OCI-LY3 (cell line): ENCODE results near the gene CECR2.

Experiments
- H2AFZ ChIP-seq: fragments of 200-600, 300-600 bp; shearing (Covaris generic); 2 replicates; pipeline ENCODE4 v1.6.0; 2014; ENCODE audit warnings: antibody characterized with exemption, low read depth, low read length
- H3K27ac ChIP-seq: fragments of 200-600, 300-600 bp; sonication (generic); 2 replicates; pipeline ENCODE4 v1.5.1; 2014; ENCODE audit warnings: mild to moderate bottlenecking, low read length, moderate library complexity, mixed read lengths
- H3K27me3 ChIP-seq: fragments of 200-600, 300-600 bp; sonication (generic); 2 replicates; pipeline ENCODE4 v1.6.1; 2014; ENCODE audit warnings: low read depth, low read length, mixed read lengths
- H3K36me3 ChIP-seq: fragments of 200-600, 300-600 bp; sonication (generic); replicated peaks from 2 replicates; pipeline ENCODE3; 2014; ENCODE audit warnings: low read depth, low read length, mixed read lengths
- H3K4me1 ChIP-seq: fragments of 300-600, 200-600 bp; sonication (generic); 2 replicates; pipeline ENCODE4 v1.6.1; 2014; ENCODE audit warnings: low read length, mixed read lengths
- H3K4me2 ChIP-seq: fragments of 200-600, 300-600 bp; sonication (generic); 2 replicates; pipeline ENCODE4 v1.6.1; 2014; ENCODE audit warnings: low read length, mixed read lengths
- H3K4me3 ChIP-seq: fragments of 300-600, 200-600 bp; sonication (generic); 2 replicates; pipeline ENCODE4 v1.5.1; 2014; ENCODE audit warnings: antibody characterized with exemption, mild to moderate bottlenecking, low read length, moderate library complexity
- H3K79me2 ChIP-seq: fragments of 300-600, 200-600 bp; shearing (Covaris generic); 2 replicates; pipeline ENCODE4 v1.6.1; 2014; ENCODE audit warnings: mild to moderate bottlenecking, low read length, mixed read lengths
- H3K9ac ChIP-seq: fragments of 300-600, 200-600 bp; shearing (Covaris generic); 2 replicates; pipeline ENCODE4 v1.6.0; 2014; ENCODE audit warnings: mild to moderate bottlenecking, low read length, moderate library complexity
- H3K9me3 ChIP-seq: fragments of 200-600, 300-600 bp; shearing (Covaris generic); 2 replicates; pipeline ENCODE4 v1.6.1; 2014; ENCODE audit warnings: low read length, mixed read lengths; ENCODE audit not compliant: insufficient read depth
- H4K20me1 ChIP-seq: fragments of 200-600, 300-600 bp; sonication (generic); 2 replicates; pipeline ENCODE4 v1.6.1; 2016; ENCODE audit warnings: low read length, mixed read lengths; ENCODE audit not compliant: insufficient read depth
- CTCF ChIP-seq: fragments of 200-600, 300-600 bp; sonication (generic); IDR thresholded peaks from 2 replicates; pipeline ENCODE4 v1.5.1; 2014; ENCODE audit warnings: antibody characterized with exemption, low read length, low read depth
- EZH2phosphoT487 ChIP-seq: fragments of 200-600 bp; shearing (Covaris generic); IDR thresholded peaks from 2 replicates; pipeline ENCODE4 v1.6.1; 2018; ENCODE audit warnings: antibody characterized with exemption, mixed run types, low read depth

CECR2 gene

GRCh38 chr22:17369439-17370025, at the start of gene CECR2:
Gene CECR2, plus strand, starts transcription at chr22:17369460. Its CDS starts 324 bp downstream, at chr22:17369784.
- Histone ChIP-seq H3K4me3 (peak within 1 kb of the TSS; percentile 81), H3K9me3 (no peaks in the 10 kb centered on the region), H3K4me1 (peaks cover 9% of the 10 kb centered on the region), H3K9ac (peak within 1 kb of the TSS; percentile 65), H3K4me2 (peak within 1 kb of the TSS; percentile 89), H3K79me2 (no peaks in the 10 kb centered on the region), H3K27ac (no peak within 1 kb of the TSS), H4K20me1 (no peaks in the 10 kb centered on the region), H2AFZ (peak within 1 kb of the TSS; percentile 77), H3K36me3 (no peaks in the 10 kb centered on the region), H3K27me3 (no peaks in the 10 kb centered on the region)
- no peak for TF ChIP-seq EZH2phosphoT487
- TF ChIP-seq CTCF = no peak

DNA sequence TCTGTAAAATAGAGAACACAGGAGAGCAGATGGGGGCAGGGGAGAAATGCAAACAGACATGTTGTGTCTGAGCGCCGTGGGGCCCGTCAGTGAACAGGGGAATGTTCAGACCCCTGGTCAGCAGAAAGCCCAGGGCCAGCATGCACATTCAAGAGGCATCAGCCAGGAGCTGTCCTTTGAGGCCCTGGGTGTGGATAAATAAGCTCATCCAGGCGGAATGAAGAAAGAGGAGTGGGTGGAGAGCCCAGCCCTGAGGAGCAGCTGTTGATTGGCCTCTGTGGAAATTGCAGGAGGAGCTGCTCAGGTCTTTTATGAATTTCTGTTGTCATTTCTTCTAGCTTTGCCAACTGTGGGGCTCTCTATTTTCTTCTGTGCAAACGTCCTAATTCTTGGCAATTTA, 49.7 kb upstream of the CECR2 start:
- Histone ChIP-seq H3K4me2 (no peak overlapping the region), H3K4me1 (peaks cover 4% of the 10 kb centered on the region), H3K27ac (no peak overlapping the region), H3K9me3 (no peaks in the 10 kb centered on the region), H3K9ac (no peak overlapping the region), H4K20me1 (no peaks in the 10 kb centered on the region), H3K36me3 (no peaks in the 10 kb centered on the region), H2AFZ (no peak overlapping the region), H3K79me2 (no peaks in the 10 kb centered on the region), H3K4me3 (no peak overlapping the region), H3K27me3 (no peaks in the 10 kb centered on the region; the same call in 1 of the 2 replicates)
- TF ChIP-seq CTCF (no peak), EZH2phosphoT487 (no peak)

GRCh38 chr22:17322511-17322910, 46.7 kb upstream of the CECR2 start:
- Histone ChIP-seq H3K36me3 (no peaks in the 10 kb centered on the region), H3K4me2 (no peak overlapping the region), H3K27ac (no peak overlapping the region)

GRCh38 chr22:17331690-17332089, 37.6 kb upstream of the CECR2 start:
- Histone ChIP-seq H3K27me3 (0 out of 2 replicates have a peak, but pooled peaks cover 4% of the 10 kb centered on the region), H3K4me3 (no peak overlapping the region), H3K36me3 (no peaks in the 10 kb centered on the region), H2AFZ (no peak overlapping the region), H3K9ac (no peak overlapping the region), H4K20me1 (no peaks in the 10 kb centered on the region), H3K79me2 (no peaks in the 10 kb centered on the region), H3K4me1 (peaks cover 20% of the 10 kb centered on the region), H3K27ac (no peak overlapping the region), H3K4me2 (no peak overlapping the region), H3K9me3 (no peaks in the 10 kb centered on the region)
- TF ChIP-seq EZH2phosphoT487 (no peak), CTCF (no peak)

More at GRCh38 chr22:17322511-17322910, 46.7 kb upstream of the CECR2 start:
- Histone ChIP-seq H4K20me1 (no peaks in the 10 kb centered on the region), H3K9ac (no peak overlapping the region), H3K4me3 (no peak overlapping the region), H3K4me1 (no peaks in the 10 kb centered on the region), H3K27me3 (no peaks in the 10 kb centered on the region), H3K9me3 (no peaks in the 10 kb centered on the region), H3K79me2 (no peaks in the 10 kb centered on the region), H2AFZ (no peak overlapping the region)
- TF ChIP-seq CTCF (no peak), EZH2phosphoT487 (no peak)
